HG03066 (cell line): Measurements from ENCODE around the gene CAST.

Experiments used
- ATAC-seq: cut with Tn5 transposase; IDR thresholded peaks from one replicate; pipeline ENCODE4 v1.9.1; 2021; ENCODE audit warnings: low read depth; ENCODE audit not compliant: unreplicated experiment

CAST gene

DNA sequence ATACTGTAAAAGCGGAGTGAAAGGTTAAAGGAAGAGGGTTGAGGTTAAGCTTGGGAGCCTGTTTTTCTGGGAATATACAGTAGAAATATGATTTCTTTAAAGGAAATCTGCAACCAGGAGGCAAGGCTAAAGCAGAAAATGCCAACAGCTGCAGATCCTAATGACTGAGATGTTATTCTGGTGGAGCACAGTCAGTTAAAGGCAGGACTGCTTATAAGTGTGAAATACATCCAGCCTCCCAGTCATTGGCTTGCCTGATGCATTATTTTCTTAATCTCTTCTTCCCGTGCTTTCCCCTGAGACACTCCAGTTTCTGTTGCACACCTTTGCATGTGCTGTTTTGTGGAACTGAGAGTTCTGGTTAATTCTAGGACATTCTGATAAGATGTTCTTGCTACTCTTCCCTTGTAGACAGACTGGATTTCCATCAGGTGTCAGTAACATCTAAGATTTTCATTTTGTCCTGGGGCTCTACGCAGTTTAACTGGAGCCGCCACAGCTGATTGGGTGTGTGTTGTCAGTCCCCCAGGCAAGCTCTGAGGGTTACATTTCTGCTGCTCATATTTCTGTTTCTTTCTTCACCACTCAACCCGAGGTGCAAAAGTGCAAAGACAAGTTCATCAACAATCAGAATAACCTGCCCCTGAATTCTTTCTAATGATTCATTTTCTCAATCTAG, 44.4 kb downstream of the CAST start:
- no peak for ATAC-seq

DNA sequence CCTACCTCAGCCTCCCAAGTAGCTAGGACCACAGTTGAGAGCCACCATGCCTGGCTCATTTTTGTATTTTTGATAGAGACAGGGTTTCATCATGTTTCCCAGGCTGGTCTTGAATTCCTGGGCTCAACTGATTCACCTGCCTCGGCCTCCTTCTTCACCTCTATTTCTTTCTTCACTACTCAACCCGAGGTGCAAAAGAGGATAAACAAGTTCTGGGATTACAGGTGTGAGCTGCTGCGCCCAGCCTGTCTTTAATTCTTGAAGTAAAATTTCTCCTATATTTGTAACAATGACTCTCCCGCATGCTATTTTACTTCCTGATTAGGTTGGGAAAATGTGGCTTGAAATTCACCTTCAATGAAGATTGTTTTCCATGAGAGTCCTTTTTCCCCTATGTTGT, 46.4 kb downstream of the CAST start:
- no peak for ATAC-seq

DNA sequence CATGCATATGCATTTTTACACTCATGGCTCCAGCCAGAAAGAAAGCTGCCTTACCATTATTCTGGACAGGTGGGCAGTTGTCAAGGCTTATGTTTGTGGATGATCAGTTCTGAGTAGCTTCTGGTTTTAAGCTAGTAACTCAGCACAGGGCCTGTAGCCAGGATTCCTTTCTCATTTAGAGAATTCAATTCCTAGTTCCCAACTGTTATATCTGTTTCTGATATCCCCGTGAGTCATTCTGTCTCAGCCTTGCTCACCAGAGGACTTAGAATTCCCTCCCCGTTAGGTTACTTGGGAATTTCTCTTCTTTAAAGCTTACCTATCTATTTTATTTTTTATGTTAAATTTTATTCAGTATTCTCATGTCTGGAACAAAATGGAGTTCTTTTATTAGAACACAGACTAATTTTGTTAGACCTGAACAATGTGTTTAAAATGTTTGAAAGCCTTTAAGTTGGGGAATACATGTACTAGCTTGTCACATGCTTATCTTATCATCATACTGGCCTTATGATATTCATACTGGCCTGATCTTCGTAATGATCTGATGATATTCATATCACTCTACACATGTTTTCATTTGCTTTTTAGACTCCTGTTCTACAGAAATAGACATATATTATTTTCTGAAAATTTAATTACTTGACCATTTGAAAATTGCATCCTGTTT, 47.1 kb downstream of the CAST start:
- ATAC-seq = no peak

DNA sequence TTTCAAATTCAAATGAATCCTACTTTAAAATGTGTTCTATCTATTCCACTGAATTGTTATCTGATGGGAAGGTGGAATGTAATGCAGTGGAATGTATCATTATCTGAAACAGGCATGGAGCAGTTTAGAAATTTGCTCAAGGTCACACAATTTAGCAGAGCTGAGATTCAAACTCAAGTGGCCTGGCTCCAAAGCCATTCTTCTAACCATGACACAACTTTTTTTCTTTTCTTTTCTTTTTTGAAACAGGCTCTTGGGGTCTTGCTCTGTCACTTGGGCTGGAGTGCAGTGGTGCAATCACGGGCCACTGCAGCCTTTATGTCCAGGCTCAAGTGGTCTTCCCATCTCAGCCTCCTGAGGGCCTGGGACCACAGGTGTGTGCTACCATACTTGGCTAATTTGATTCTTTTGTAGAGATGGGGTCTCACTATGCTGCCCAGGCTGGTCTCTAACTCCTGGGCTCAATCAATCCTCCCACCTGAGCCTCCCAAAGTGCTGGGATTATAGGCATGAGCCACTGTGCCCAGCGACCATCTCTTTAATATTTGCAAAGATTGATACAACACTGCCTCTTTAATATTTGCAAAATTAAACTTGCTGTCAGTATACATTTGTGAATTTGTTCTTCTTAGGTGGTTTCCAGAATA, 50.0 kb downstream of the CAST start:
- no peak for ATAC-seq

DNA sequence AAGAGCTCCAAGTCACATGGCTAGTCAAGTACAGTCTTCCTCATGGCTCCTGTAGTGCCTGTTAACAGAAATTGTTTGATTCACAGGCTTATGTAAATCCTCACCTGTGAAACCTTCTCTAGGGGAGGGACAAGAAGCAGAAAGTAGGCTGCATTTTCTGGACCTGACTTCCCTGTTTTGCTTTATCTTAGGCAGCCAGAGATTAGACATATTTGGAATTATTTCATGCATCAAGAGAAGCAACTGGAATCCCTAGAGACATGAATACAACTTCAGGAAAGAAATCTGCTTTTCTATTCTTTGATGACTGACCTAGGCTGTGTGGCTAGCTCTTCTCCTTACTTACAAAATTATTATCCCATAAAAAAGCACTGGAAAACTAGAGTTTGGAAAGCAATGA, 52.3 kb downstream of the CAST start:
- no peak for ATAC-seq

DNA sequence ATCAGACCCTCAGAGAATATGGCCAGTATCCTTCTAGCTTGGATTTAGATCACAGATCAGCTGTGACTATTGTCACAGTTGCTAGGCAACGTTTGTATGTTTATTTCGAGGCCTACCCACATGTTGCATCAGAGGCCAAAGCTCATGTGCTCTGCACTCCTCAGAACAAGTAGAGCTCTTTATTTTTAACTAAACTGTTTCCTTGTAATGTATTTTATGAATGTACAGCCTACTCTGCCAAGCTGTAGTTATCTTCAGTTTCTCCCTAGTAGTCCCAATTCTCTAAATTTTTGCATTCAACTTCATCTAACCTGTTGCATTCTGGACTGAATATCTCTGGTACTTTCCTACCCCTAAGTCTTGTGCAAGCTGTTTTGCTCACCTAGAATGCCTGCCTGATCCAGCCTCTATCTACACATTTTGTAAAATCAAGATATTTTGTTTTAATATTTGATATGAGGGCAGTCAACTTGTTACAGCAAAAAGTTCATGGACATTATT, 52.8 kb downstream of the CAST start:
- no peak for ATAC-seq

DNA sequence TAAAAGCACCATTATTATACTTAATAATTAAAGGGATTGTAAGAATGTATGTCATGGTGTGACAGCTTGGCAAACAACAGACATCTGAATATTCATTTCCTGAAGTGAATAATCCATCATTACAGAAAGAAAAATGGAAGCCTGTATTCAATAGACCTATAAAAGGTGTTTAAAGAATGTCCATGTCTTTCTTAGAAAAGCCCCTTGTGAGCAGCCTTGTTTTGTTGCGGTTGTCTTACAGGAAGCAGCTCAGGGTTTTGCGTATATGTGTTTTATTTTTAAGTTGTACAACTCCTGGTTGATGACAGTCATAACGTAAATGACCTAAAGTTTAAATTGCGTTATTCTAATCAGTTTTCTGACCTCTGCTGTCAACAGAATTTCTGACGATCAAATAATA, 53.8 kb downstream of the CAST start:
- ATAC-seq = no peak

DNA sequence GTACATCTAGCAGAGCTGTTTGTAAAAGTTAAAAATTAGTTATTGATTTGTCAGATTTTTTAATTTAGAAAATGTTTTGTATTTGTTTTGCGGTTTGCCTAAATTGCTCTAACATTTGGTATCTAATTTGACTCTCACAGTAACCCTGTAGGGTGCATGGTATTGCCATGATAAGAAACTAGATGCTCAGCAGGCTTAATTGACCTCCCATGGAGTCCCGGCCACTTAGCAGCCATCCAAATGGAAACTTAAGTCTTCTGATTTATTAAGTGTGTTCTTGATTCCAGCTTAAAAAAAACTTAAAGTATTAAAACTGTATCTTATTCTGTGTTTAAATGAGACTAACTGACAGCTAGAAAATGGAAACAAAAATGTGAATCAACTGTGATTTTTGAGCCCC, 54.5 kb downstream of the CAST start:
- no peak for ATAC-seq

DNA sequence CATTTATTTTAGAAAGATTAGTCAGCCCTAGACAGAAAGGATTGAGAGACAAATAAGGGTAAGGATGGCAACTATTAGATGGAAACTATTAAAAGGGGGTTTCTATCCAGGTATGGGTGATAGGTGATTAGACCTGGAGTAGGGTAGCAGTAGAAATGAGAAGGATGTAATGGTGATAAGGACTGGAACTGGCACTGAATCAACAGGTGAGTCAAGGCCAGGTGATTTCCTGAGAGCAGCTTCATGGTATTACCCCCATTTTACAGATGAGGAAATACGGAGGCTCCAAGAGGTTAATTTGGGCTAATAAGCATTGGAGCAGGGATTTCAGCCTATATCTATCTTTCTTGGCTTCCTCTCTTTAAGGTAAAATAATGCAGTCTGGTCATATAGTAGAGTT, 55.7 kb downstream of the CAST start:
- ATAC-seq = no peak

DNA sequence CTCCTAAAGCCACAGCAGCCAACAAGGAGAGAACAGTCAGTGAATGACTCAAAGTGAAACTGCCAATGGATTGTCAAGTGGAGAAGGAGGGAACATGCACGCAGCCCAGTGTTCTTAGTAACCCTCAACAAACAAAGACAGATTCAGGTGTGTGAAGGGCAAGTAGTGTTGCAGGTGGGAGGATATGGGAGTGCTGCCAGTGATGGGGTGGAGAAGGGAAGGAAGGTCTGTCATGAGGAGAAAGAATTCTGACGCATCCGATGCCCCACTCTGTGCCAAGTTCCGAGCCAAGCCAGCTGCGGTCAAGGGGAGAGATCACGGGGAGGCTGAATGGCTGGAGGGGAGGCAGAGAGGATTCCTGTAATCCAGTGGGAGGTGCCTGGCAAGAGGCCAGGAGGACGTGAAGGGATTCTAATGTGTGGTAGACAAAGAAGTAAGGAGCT, 56.5 kb downstream of the CAST start:
- no peak for ATAC-seq

DNA sequence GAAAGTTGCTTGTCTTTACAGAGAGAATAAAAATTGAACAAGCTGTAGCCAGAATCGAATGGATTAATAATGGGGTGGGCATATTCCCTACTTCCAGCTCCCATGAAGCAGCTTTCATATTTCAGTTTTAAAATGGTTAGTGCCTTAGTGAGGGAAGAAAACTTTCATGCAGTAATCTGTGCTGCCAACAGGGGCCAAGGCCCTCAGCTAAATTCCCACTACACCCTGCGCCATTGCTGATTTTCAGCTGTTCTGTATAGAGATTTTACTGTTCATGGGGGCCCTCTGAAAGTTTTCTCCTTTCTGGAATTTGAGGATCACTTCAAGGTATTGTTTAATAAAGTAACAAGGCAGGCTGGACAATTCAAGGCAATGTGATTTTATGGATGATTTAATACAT, 58.2 kb downstream of the CAST start:
- ATAC-seq = no peak

DNA sequence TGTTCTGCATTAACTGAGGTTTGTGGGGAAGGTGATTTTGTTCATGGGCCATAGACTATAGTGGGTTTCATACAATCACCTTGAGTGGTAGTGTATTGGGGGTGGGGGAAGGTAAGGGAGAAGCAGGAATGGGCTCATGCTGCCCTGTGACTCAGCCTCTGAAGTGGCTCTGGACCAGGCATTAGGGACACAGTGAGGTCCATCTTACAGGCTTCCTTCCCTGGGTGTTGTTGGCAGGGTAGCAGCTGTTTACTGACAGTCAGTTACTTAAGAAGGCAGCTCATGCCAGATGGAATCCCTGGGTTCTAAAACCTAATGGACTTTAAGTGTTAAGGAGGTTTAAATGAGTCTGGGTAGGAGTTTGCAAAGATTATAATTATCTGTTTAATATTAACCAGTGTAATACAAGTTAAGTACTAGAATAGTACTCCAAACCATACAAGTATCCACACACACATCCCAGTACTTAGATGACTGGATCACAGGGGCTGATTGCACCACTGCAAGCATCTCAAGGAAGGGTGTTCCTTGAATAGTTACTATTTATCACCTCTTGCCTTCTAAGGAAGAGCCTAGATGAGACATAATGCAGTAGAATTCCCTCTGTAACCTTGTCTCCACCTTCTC, 59.3 kb downstream of the CAST start:
- ATAC-seq = no peak

DNA sequence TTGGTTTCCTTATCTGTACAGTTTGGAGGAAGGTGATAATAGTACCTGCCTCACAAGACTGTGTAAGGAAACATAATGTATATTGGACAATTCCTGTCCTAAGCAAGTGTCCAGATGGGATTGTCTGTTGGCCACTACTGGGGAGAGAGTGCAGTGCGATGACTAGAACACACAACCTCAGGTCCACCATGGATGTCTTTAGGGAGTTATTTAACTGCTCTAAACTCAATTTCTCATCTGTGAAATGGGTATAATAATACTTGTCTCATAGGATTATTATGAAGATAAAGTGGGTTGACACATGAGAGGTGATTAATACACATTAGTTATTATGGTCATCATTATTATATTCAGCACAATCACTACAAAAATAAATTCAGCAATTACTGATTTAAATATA, 63.1 kb downstream of the CAST start:
- ATAC-seq = no peak

DNA sequence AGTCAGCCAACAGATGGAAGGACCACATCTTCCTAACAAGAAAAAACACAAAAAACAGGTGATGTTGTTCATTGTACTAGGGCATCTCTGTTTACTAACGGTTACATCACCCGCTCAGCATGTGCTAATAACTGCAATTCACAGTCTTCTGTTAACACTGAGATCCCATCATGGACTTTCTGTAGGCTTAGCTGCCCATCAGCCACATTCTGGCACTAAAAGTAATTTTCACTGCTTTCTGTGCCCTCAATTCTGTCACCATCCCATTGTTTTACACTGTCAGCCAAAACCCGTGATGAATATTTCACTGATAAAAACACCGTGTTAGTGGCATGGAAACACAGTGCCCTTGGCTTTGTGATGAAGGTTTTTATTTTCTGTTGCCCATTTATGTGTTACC, 64.6 kb downstream of the CAST start:
- ATAC-seq = no peak

DNA sequence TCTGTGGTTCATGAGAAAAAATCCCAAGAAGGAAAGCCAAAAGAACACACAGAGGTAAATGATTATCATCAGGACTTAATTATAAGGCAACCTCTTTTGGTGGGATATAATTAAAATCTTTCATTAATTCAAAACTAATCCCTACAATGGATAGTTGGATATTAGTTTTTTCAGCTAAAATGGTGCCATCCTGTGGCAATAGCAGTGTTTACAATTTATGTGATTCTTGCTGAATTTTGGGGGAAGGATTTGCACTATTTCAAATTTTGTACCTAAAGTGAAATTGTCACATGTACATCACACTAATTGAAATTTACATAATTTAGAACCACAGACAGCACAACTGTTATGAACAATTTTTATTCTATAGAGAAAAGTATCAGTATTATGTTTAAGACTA, 67.0 kb downstream of the CAST start:
- no peak for ATAC-seq

DNA sequence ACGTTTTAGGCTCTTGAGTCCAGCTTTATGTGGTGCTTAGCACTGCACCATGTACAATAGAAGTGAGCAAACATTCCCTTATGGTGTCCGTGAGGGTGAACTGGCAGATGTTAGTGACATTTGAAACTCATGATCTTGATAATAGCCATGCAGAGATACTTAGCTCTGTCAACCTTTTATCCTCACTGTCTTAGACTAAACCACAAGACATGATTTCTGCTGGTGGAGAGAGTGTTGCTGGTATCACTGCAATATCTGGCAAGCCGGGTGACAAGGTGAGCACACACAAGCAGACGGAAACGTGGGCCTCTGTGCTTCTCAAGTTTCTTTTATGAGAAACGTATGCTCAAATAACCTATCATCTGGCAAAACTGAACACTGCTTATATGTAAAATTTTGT, 68.4 kb downstream of the CAST start:
- no peak for ATAC-seq

DNA sequence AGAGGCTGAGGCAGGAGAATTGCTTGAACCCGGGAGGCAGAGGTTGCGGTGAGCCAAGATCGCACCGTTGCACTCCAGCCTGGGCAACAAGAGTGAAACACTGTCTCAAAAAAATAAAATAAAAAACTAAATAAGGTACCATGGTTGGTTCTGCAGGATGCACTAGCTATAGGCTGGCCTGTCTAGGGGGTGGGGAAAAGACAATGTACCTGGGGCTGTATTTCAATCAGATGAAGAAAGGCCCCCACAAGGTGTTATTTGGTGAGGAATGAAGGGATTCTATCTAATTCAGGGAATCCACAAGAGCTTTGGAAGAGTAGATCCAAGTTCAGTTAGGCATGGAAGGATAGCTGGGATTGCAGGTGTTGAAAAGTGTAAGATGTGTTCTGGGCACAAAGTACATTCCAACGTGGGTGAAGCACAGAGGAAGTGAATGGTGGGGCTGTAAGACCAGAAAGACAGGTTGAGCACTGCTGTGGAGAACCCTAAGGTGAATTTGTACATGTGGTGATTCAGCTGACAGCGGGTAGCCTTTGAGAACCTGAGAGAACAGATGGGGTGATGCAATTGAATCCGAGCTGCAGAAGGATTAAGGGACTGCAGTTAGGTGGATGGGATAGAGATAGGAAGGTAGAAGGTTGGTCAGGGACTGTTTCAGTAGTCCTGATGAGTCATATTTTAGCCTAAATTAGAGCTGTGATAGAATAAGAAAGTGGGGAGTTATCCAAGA, 71.8 kb downstream of the CAST start:
- ATAC-seq = no peak

DNA sequence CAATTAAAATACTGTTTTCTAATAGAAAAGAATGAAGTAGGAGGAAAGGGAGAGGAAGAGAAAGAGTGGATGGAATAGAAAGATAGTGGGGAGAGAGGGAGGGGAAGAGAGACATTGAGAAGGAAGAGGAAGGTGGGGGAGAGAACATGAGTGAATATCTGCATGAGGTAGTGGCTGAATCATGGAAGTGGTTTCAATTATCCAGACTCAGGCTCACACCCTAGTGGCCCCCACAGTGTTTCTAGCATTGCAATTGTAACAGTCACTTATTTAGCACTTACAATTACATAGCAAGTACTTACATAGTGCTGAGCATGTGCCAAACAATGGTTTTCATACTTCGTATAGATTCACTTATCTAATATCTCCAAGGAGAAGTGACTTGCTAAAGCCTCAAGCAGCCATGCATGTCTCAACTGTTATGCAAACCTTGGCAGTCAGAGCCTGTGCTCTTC, 72.7 kb downstream of the CAST start:
- no peak for ATAC-seq

DNA sequence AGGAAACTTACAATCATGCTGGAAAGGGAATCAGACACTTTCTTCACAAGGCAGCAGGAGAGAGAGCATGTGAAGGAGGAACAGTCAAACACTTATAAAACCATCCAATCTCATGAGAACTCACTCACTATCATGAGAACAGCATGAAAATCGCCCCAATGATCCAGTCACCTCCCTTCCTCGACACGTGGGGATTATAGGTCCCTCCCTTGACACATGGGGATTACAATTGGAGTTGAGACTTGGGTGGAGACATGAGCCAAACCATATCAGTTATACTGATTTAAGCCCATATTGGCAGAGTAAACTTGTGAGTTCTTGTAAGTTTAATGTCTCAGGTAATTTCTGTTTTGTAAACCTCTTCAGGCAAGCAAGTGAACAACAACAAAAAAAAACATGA, 74.8 kb downstream of the CAST start:
- no peak for ATAC-seq

DNA sequence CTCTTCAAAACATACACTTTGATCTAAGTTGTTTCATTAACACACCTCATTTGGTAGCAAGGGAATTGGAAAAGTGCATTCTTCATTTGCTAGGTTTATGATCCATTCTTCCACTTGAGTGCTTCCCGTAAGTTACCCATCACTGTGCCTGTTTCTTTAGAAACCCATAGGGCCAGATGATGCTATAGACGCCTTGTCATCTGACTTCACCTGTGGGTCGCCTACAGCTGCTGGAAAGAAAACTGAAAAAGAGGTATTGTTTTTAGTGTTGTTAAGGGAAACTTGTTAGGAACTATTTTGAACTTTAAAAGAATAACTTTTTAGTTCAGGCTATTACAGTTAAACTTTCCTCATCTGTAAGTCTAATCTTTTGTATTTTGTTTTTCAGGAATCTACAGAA, 78.9 kb downstream of the CAST start:
- no peak for ATAC-seq

DNA sequence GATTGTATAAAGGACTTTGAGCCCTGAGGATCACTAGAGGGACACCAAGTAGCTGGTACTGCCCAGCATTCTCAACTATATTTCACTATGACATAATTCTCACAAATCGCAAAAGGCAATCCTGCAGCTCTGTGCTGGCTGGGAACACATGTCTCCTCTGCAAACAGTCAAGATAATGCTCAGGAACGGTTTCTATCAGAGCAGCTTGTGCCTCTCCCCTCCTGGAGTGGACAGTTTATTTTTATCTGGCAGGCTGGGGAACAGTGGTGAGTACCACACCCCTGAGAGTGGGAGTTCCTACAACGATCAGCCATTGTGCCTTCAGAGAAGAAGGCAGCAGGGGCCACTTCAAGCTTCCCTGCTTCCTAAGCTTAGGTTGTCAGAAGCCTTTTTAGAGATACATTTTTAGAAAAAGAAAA, 79.7 kb downstream of the CAST start:
- ATAC-seq = no peak
